Upper lobe of right lung (tissue), 1 donor: ENCODE measurements around the gene CPED1. TPM values are rescaled to one million over a fixed set of nuclear protein-coding genes. Genes with fewer than 3 reads are reported as not detected.

Experiments used
- ATAC-seq: fragments of 200-7000 bp; cut with Tn5 transposase; one replicate; pipeline ENCODE4 v1.9.1; 2020; ENCODE audit warnings: mild to moderate bottlenecking, moderate library complexity
- DNase-seq: peaks from one replicate; pipeline ENCODE4 v3.0.0-alpha.2; 2020
- H3K27ac ChIP-seq: fragments of 200-600 bp; one replicate; pipeline ENCODE4 v1.8.0; 2022
- H3K27me3 ChIP-seq: fragments of 200-600 bp; one replicate; pipeline ENCODE4 v1.8.0; 2022; ENCODE audit warnings: mild to moderate bottlenecking
- H3K36me3 ChIP-seq: fragments of 200-600 bp; one replicate; pipeline ENCODE4 v1.8.0; 2022
- H3K4me1 ChIP-seq: fragments of 200-600 bp; one replicate; pipeline ENCODE4 v1.8.0; 2022
- H3K4me3 ChIP-seq: fragments of 200-600 bp; one replicate; pipeline ENCODE4 v1.8.0; 2022; ENCODE audit warnings: mild to moderate bottlenecking
- H3K9me3 ChIP-seq: fragments of 200-600 bp; one replicate; pipeline ENCODE4 v1.8.0; 2022
- intact Hi-C: fragments of 100-400 bp; cut with DNase I; formaldehyde crosslinking; loops from one replicate; pipeline ENCODE4 v1.11.0; 2022
- total RNA-seq: library from RNA; stranded (reverse); fragmentation: NEBNext Ultra II Directional; extraction: Animal tissue kit (Norgen Biotek cat#: 25700); gene quantifications from one replicate; pipeline ENCODE4 v1.2.1, GENCODE V29; 2021
- TF ChIP-seq, protein P1 (sequence below): fragments of 200-600 bp; IDR thresholded peaks from one replicate; pipeline ENCODE4 v1.8.0; 2022; ENCODE audit warnings: antibody characterized with exemption
- donor health status: DM: no; HTN: yes; CAD: no; lungs with severe emphysema.

The CPED1 gene
- total RNA-seq, 1 donor from 2014 or later = 39.2 TPM

DNA sequence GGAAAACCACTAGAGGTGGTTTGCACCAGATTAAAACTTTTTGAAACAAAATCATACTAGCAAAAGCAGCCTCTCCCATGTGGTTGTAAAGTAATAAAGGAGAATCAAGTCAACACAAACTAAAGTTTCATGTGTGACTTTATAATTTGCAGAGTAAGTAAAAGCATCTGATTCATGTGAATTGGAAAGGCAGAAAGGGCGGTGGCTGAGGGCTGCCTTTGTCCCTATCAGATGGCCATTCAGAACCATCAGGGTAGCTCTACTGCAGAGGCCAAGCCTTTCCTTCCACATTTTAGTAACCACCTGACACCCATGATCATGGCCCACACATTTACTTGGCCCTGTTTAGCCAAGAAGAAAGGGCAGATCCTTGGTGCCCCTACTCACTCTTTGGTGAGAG is 356.0 kb downstream of the CPED1 start:
- TF ChIP-seq, protein P1, sequence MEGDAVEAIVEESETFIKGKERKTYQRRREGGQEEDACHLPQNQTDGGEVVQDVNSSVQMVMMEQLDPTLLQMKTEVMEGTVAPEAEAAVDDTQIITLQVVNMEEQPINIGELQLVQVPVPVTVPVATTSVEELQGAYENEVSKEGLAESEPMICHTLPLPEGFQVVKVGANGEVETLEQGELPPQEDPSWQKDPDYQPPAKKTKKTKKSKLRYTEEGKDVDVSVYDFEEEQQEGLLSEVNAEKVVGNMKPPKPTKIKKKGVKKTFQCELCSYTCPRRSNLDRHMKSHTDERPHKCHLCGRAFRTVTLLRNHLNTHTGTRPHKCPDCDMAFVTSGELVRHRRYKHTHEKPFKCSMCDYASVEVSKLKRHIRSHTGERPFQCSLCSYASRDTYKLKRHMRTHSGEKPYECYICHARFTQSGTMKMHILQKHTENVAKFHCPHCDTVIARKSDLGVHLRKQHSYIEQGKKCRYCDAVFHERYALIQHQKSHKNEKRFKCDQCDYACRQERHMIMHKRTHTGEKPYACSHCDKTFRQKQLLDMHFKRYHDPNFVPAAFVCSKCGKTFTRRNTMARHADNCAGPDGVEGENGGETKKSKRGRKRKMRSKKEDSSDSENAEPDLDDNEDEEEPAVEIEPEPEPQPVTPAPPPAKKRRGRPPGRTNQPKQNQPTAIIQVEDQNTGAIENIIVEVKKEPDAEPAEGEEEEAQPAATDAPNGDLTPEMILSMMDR = no peak
- Histone ChIP-seq H3K9me3 (no peaks in the 10 kb centered on the region), H3K4me3 (no peak overlapping the region), H3K4me1 (no peaks in the 10 kb centered on the region), H3K27me3 (no peaks in the 10 kb centered on the region), H3K36me3 (peaks cover 6% of the 10 kb centered on the region), H3K27ac (no peak overlapping the region)
- intact Hi-C loops = no loop called here
- ATAC-seq (no peak), DNase-seq (no peak)

Other genes with a start within 250 kb of the CPED1 start
- gene TSPAN12, start 130.6 kb upstream of the CPED1 start, total RNA-seq = 51.8 TPM
- 17.9 TPM for gene ING3, start 37.9 kb upstream of the CPED1 start, total RNA-seq